H1 (cell line): ENCODE results near the gene PRSS22. TPM values are rescaled to one million over a fixed set of nuclear protein-coding genes. Genes with fewer than 3 reads are reported as not detected.

Experiments used
- RFX5 ChIP-seq: IDR thresholded peaks from 2 replicates; pipeline ENCODE4 v1.6.1; 2011; ENCODE audit warnings: low read depth, low read length, improper control_type of control experiment, borderline replicate concordance
- polyA plus RNA-seq, 7 experiments: library from polyadenylated mRNA; depleted of rRNA in 3 of 7; stranded (reverse) in 5 of 7; unstranded in 2 of 7; fragments of >200 nt in 5 of 7; fragments of 200-250 nt in 2 of 7; gene quantifications; 1 replicate in 5 of 7; 2 replicates in 1 of 7; 4 replicates in 1 of 7; pipeline versions ENCODE4 v1.2.1 to v1.2.3, GENCODE V29; 2011 to 2013; ENCODE audit warnings: missing spikeins in 2 of 7, mixed read lengths in 2 of 7
- total RNA-seq: library from RNA; stranded (reverse); fragmentation: NEBNext Ultra II Directional; extraction: Animal tissue kit (Norgen Biotek cat#: 25700); gene quantifications from 2 replicates; pipeline ENCODE4 v1.2.1, GENCODE V29; 2021
- TF ChIP-seq, protein P1 (sequence below): fragments of 300-600 bp; sonication (generic); IDR thresholded peaks from 2 replicates; pipeline ENCODE4 v1.7.1; 2012; ENCODE audit warnings: low read length, moderate library complexity, mild to moderate bottlenecking, inconsistent platforms; ENCODE audit not compliant: insufficient replicate concordance

Gene PRSS22
- total and polyA plus RNA-seq, 2 of the 8 experiments (the other 6 are each of a cell fraction or from before 2014, with no cell fraction given) = 4.0 to 4.4 TPM

DNA sequence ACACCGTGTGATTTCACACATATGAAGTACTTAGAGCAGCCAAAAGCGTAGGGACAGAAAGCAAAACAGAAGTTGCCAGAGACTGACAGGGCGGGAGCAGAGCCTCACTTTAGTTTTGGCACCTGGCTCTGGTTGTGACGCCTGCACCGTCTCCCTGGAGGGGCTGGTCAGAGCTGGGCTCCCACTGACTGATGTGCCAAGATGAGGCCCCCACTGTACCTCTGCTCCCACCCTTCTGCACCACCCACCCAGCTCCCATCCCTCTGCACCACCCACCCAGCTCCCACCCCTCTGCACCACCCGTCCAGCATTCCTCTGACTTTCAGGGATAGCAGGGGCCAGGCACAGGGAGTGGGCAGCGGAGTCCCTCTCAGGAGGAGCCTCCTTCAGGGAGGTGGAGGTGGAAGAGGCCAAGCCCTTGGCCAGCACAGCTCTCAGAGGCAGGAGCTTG, 44.2 kb downstream of the PRSS22 start (continued):
- TF ChIP-seq RFX5 = no peak
- TF ChIP-seq, protein P1, sequence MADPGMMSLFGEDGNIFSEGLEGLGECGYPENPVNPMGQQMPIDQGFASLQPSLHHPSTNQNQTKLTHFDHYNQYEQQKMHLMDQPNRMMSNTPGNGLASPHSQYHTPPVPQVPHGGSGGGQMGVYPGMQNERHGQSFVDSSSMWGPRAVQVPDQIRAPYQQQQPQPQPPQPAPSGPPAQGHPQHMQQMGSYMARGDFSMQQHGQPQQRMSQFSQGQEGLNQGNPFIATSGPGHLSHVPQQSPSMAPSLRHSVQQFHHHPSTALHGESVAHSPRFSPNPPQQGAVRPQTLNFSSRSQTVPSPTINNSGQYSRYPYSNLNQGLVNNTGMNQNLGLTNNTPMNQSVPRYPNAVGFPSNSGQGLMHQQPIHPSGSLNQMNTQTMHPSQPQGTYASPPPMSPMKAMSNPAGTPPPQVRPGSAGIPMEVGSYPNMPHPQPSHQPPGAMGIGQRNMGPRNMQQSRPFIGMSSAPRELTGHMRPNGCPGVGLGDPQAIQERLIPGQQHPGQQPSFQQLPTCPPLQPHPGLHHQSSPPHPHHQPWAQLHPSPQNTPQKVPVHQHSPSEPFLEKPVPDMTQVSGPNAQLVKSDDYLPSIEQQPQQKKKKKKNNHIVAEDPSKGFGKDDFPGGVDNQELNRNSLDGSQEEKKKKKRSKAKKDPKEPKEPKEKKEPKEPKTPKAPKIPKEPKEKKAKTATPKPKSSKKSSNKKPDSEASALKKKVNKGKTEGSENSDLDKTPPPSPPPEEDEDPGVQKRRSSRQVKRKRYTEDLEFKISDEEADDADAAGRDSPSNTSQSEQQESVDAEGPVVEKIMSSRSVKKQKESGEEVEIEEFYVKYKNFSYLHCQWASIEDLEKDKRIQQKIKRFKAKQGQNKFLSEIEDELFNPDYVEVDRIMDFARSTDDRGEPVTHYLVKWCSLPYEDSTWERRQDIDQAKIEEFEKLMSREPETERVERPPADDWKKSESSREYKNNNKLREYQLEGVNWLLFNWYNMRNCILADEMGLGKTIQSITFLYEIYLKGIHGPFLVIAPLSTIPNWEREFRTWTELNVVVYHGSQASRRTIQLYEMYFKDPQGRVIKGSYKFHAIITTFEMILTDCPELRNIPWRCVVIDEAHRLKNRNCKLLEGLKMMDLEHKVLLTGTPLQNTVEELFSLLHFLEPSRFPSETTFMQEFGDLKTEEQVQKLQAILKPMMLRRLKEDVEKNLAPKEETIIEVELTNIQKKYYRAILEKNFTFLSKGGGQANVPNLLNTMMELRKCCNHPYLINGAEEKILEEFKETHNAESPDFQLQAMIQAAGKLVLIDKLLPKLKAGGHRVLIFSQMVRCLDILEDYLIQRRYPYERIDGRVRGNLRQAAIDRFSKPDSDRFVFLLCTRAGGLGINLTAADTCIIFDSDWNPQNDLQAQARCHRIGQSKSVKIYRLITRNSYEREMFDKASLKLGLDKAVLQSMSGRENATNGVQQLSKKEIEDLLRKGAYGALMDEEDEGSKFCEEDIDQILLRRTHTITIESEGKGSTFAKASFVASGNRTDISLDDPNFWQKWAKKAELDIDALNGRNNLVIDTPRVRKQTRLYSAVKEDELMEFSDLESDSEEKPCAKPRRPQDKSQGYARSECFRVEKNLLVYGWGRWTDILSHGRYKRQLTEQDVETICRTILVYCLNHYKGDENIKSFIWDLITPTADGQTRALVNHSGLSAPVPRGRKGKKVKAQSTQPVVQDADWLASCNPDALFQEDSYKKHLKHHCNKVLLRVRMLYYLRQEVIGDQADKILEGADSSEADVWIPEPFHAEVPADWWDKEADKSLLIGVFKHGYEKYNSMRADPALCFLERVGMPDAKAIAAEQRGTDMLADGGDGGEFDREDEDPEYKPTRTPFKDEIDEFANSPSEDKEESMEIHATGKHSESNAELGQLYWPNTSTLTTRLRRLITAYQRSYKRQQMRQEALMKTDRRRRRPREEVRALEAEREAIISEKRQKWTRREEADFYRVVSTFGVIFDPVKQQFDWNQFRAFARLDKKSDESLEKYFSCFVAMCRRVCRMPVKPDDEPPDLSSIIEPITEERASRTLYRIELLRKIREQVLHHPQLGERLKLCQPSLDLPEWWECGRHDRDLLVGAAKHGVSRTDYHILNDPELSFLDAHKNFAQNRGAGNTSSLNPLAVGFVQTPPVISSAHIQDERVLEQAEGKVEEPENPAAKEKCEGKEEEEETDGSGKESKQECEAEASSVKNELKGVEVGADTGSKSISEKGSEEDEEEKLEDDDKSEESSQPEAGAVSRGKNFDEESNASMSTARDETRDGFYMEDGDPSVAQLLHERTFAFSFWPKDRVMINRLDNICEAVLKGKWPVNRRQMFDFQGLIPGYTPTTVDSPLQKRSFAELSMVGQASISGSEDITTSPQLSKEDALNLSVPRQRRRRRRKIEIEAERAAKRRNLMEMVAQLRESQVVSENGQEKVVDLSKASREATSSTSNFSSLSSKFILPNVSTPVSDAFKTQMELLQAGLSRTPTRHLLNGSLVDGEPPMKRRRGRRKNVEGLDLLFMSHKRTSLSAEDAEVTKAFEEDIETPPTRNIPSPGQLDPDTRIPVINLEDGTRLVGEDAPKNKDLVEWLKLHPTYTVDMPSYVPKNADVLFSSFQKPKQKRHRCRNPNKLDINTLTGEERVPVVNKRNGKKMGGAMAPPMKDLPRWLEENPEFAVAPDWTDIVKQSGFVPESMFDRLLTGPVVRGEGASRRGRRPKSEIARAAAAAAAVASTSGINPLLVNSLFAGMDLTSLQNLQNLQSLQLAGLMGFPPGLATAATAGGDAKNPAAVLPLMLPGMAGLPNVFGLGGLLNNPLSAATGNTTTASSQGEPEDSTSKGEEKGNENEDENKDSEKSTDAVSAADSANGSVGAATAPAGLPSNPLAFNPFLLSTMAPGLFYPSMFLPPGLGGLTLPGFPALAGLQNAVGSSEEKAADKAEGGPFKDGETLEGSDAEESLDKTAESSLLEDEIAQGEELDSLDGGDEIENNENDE = no peak
